ENCODE measurements around the gene PRDM11. TPM values are rescaled to one million over a fixed set of nuclear protein-coding genes. Genes with fewer than 3 reads are reported as not detected.

The PRDM11 gene
- total and polyA plus RNA-seq, 2 of the 8 experiments (the other 6 are each of a cell fraction or from before 2014, with no cell fraction given), result 3.6 to 11.7 TPM

DNA sequence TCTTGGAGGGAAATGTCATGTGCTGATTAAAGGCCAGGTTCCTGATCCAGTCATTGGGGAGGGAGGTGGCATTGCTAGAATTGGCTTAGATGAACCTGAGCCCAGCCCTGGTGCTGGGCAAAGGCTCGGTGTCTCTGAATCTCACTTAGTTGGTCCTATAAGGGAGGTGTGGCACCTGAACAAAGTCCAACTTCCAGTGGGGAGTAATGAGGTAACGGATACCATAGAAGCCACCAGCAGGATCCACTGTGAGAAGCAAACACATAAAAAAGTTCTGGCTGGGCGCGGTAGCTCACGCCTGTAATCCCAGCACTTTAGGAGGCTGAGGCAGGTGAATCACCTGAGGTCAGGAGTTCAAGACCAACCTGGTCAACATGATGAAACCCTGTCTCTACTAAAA lies 26.6 kb downstream of the PRDM11 start:
- Histone ChIP-seq H3K9me3 (ENCODE audit: insufficient read depth in 2 of 2, low read depth in 1 of 2, low read length in 1 of 2) (no peaks in the 10 kb centered on the region), H3K4me3 (ENCODE audit: extremely low read depth in 1 of 4, insufficient read depth in 2 of 4, low read depth in 3 of 4, low read length in 4 of 4) (no peak overlapping the region), H3K4me1 (replicated peaks in 1 of 4; ENCODE audit: control insufficient read depth in 3 of 4, insufficient read depth in 4 of 4, low read length in 3 of 4) (no peaks in the 10 kb centered on the region), H4K91ac (replicated peaks; ENCODE audit: insufficient read length, low read length) (no peak overlapping the region), H2AFZ (ENCODE audit: low read length) (no peak overlapping the region), H2BK20ac (ENCODE audit: low read length) (no peak overlapping the region), H4K8ac (ENCODE audit: extremely low read depth, insufficient read depth, low read length) (no peak overlapping the region), H3K4me2 (ENCODE audit: insufficient read depth in 1 of 2, low read depth in 2 of 2, low read length in 2 of 2) (no peak overlapping the region), H3K27ac (ENCODE audit: low read depth, low read length) (no peak overlapping the region), H3K23me2 (ENCODE audit: low read depth, low read length) (no peaks in the 10 kb centered on the region), H3K36me3 (ENCODE audit: control insufficient read depth in 2 of 4, insufficient read depth in 4 of 4, low read length in 3 of 4) (no peaks in the 10 kb centered on the region), H3K56ac (replicated peaks; ENCODE audit: insufficient read length, low read depth, low read length) (no peak overlapping the region), H2BK15ac (ENCODE audit: low read length) (no peak overlapping the region), H3K4ac (replicated peaks; ENCODE audit: insufficient read length, low read depth, low read length) (no peak overlapping the region), H2BK120ac (replicated peaks; ENCODE audit: low read depth, low read length) (no peak overlapping the region), H2BK5ac (ENCODE audit: low read depth, low read length) (no peak overlapping the region), H3K18ac (ENCODE audit: extremely low read depth, low read length) (no peak overlapping the region), H3K27me3 (replicated peaks in 1 of 4; ENCODE audit: control insufficient read depth in 3 of 4, extremely low read depth in 1 of 4, insufficient read depth in 3 of 4, low read length in 3 of 4) (no peaks in the 10 kb centered on the region), H3K9ac (replicated peaks in 1 of 4; ENCODE audit: extremely low read depth in 1 of 4, low read depth in 3 of 4, low read length in 3 of 4) (no peak overlapping the region), H2BK12ac (ENCODE audit: low read depth, low read length) (no peak overlapping the region), H3K23ac (ENCODE audit: insufficient read length) (no peak overlapping the region), H4K20me1 (replicated peaks in 1 of 2; ENCODE audit: control insufficient read depth in 1 of 2, insufficient read depth in 2 of 2, low read length in 2 of 2) (peaks cover 0 to under 1% of the 10 kb centered on the region in 2 experiments), H3K79me1 (ENCODE audit: low read depth, low read length) (no peaks in the 10 kb centered on the region), H4K5ac (ENCODE audit: insufficient read length, low read depth, low read length) (no peak overlapping the region), H2AK5ac (ENCODE audit: low read depth, low read length) (no peak overlapping the region), H3K79me2 (ENCODE audit: control insufficient read depth in 1 of 2, insufficient read depth in 2 of 2, low read length in 2 of 2) (no peaks in the 10 kb centered on the region), H3K14ac (ENCODE audit: insufficient read length) (no peak overlapping the region)
- CTCF ChIA-PET (ENCODE audit: partially characterized antibody), result interaction anchor here (0.7 to 2.4 kb wide), 2 partner anchors 10 to 40 kb away, joined by 3 to 8 read pairs; no protein-coding TSS in a partner anchor
- no peak for DNase-seq (ENCODE audit: low read depth in 1 of 2, low spot score in 2 of 2)
- WGBS, 2 experiments (ENCODE audit: extremely low coverage in 1 of 2, insufficient coverage in 1 of 2, insufficient read length in 1 of 2, insufficient replicate concordance in 2 of 2, low coverage in 1 of 2, low lambda C conversion rate in 2 of 2, missing lambda C conversion rate in 1 of 2), result 95% methylated on average over 5 of the region's 5 CpGs; no CpG with 5 or more reads in 1 of the 2 experiments
- POLR2A ChIA-PET (ENCODE audit: partially characterized antibody), result interaction anchor here (1.1 to 1.2 kb wide), 2 partner anchors 26 to 28 kb away, joined by 3 read pairs; no protein-coding TSS in a partner anchor
- no peak for FAIRE-seq
- TF ChIP-seq HDAC2 (IDR thresholded peaks at IDR 0.05; ENCODE audit: borderline replicate concordance in 1 of 2, low read depth in 2 of 2, low read length in 2 of 2), result no peak
- TF ChIP-seq POLR2AphosphoS5 (IDR thresholded peaks at IDR 0.05; ENCODE audit: low read depth, low read length), result no peak
- no peak for TF ChIP-seq RFX5 (IDR thresholded peaks at IDR 0.05; ENCODE audit: borderline replicate concordance, low read depth, low read length)
- no peak for TF ChIP-seq CEBPB (IDR thresholded peaks at IDR 0.05; ENCODE audit: low read depth, low read length)
- no peak for TF ChIP-seq RXRA (IDR thresholded peaks at IDR 0.05; ENCODE audit: insufficient read depth, low read depth, low read length)
- no peak for TF ChIP-seq GTF2F1 (IDR thresholded peaks at IDR 0.05; ENCODE audit: borderline replicate concordance, low read depth, low read length)
- no peak for TF ChIP-seq SP2 (IDR thresholded peaks at IDR 0.05; ENCODE audit: low read length)
- no peak for TF ChIP-seq KDM4A (IDR thresholded peaks at IDR 0.05; ENCODE audit: low read depth, low read length, severe bottlenecking)
- TF ChIP-seq RAD21 (IDR thresholded peaks at IDR 0.05 in 1 of 2, conservative IDR thresholded peaks at IDR 0.05 in 1 of 2; ENCODE audit: low read depth in 2 of 2, low read length in 2 of 2), result no peak
- TF ChIP-seq EZH2 (IDR thresholded peaks at IDR 0.05; ENCODE audit: low read depth, low read length, severe bottlenecking), result no peak
- no peak for TF ChIP-seq KDM5A (IDR thresholded peaks at IDR 0.05; ENCODE audit: low read length)
- TF ChIP-seq TEAD4 (IDR thresholded peaks at IDR 0.05; ENCODE audit: low read depth, low read length), result no peak
- TF ChIP-seq MAFK (IDR thresholded peaks at IDR 0.05; ENCODE audit: low read depth, low read length), result no peak
- TF ChIP-seq NRF1 (IDR thresholded peaks at IDR 0.05; ENCODE audit: low read depth, low read length), result no peak

Data from H1 (cell line).